AG04449 (cell line): ENCODE measurements around the gene CYP4F12.
"Not testable (repeated sequence)": the region's sequence is repeated elsewhere in the genome, so short reads cannot be mapped to it uniquely, and the experiment has no call there.

Experiments
- CTCF ChIA-PET: fragments of 350-600 bp; formaldehyde crosslinking; extraction: SDS; loops from one replicate; lab custom pipeline; 2021; ENCODE audit warnings: antibody characterized with exemption; lab: Yijun Ruan, JAX
- POLR2A ChIA-PET: fragments of 400-600, 350-600 bp; formaldehyde crosslinking; extraction: SDS; loops from one replicate; lab custom pipeline; 2020; ENCODE audit warnings: antibody characterized with exemption, inconsistent platforms; lab: Yijun Ruan, JAX
- DNase-seq: peaks from one replicate; pipeline ENCODE4 v3.0.0-alpha.2; 2010; ENCODE audit warnings: low read depth, low spot score
- H3K4me3 ChIP-seq: 2 replicates; pipeline ENCODE4 v1.5.1; 2011; ENCODE audit warnings: low read depth, mild to moderate bottlenecking, control low read depth, low read length
- CTCF ChIP-seq: IDR thresholded peaks from one replicate; pipeline ENCODE4 v1.5.1; 2011; ENCODE audit warnings: mild to moderate bottlenecking, moderate library complexity, low read length, control low read depth, inconsistent platforms; ENCODE audit not compliant: insufficient read depth; ENCODE audit errors: missing control alignments

CYP4F12 gene

GRCh38 chr19:15649526-15649925, 23.4 kb upstream of the CYP4F12 start:
- POLR2A ChIA-PET: no interaction called here
- DNase-seq: no peak
- no peak overlapping the region for H3K4me3 ChIP-seq
- TF ChIP-seq CTCF: no peak
- CTCF ChIA-PET: no interaction called here

GRCh38 chr19:15650123-15650522, 22.8 kb upstream of the CYP4F12 start:
- POLR2A ChIA-PET, CTCF ChIA-PET: not testable (repeated sequence)

GRCh38 chr19:15651791-15652190, 21.1 kb upstream of the CYP4F12 start:
- ChIA-PET CTCF (no interaction called here), POLR2A (no interaction called here)
- no peak for TF ChIP-seq CTCF
- no peak overlapping the region for H3K4me3 ChIP-seq
- no peak for DNase-seq

More at GRCh38 chr19:15650123-15650522, 22.8 kb upstream of the CYP4F12 start:
- DNase-seq, H3K4me3 ChIP-seq: not testable (repeated sequence)

- ChIA-PET POLR2A (no interaction called here), CTCF (no interaction called here)
- no peak overlapping the region for H3K4me3 ChIP-seq
- TF ChIP-seq CTCF: no peak
- no peak for DNase-seq
These were observed 20.2 kb upstream of the CYP4F12 start for GRCh38 chr19:15652559-15653278.

GRCh38 chr19:15656467-15656866, 16.4 kb upstream of the CYP4F12 start:
- no peak for TF ChIP-seq CTCF
- no peak for DNase-seq
- POLR2A ChIA-PET: no interaction called here
- CTCF ChIA-PET: no interaction called here
- no peak overlapping the region for H3K4me3 ChIP-seq

GRCh38 chr19:15663247-15663646, 9.6 kb upstream of the CYP4F12 start:
- TF ChIP-seq CTCF: no peak
- no peak overlapping the region for H3K4me3 ChIP-seq
- ChIA-PET POLR2A (no interaction called here), CTCF (no interaction called here)
- DNase-seq: no peak

GRCh38 chr19:15666186-15666585, 6.7 kb upstream of the CYP4F12 start:
- no peak for TF ChIP-seq CTCF
- no peak for DNase-seq
- no peak overlapping the region for H3K4me3 ChIP-seq
- CTCF ChIA-PET: no interaction called here
- POLR2A ChIA-PET: no interaction called here
